SK-N-MC (cell line): Measurements from ENCODE around the gene BCL10.

ENCODE experiments used
- EZH2 ChIP-seq: fragments of 200-600 bp; sonication (generic); IDR thresholded peaks from one replicate; pipeline ENCODE4 v1.6.1; 2017; ENCODE audit warnings: antibody characterized with exemption
- POLR2AphosphoS5 ChIP-seq: IDR thresholded peaks from 2 replicates; pipeline ENCODE4 v1.6.1; 2012; ENCODE audit warnings: mild to moderate bottlenecking, low read depth, low read length, borderline replicate concordance

- TF ChIP-seq POLR2AphosphoS5 (no peak), EZH2 (no peak)
Measured at GRCh38 chr1:85297538-85297854, 21.1 kb upstream of the BCL10 start.
